Stimulated activated CD8-positive, alpha-beta memory T cell treated with anti-CD3 and anti-CD28 coated beads, Interleukin-2, amount 100 ng/mL, for 1 hour (primary cell): ENCODE results near the gene SLC47A2.

Experiments
- DNase-seq, 2 donors: peaks; one replicate each; pipeline ENCODE4 v3.0.0-alpha.2; 2020; ENCODE audit warnings: low read depth in 2 of 2

Gene SLC47A2

DNA sequence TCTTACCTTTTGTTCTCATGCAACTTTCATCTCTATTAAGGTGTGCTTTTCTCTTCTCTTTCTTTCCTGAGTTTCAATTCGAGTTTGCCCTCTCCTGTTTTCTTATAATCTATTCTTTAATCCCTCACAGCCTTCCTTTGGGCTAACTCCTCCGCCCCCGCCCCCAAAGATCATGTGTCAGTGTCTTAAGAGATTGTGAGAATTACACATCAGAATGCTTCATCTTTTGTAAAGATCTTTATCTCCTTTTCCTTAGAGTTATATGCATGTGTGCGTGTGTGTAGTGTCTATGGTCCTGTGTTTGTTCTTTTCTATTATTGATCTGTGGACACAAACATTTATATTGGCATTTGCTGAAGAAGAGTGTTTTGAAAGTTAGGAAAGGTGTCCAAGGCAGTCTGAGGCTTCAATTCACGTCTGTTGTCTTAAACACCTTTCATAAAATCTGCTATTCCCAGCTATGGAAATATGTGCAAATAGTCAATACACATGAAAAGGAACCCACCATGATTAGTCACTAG, 74.0 kb downstream of the SLC47A2 start:
- no peak for DNase-seq

DNA sequence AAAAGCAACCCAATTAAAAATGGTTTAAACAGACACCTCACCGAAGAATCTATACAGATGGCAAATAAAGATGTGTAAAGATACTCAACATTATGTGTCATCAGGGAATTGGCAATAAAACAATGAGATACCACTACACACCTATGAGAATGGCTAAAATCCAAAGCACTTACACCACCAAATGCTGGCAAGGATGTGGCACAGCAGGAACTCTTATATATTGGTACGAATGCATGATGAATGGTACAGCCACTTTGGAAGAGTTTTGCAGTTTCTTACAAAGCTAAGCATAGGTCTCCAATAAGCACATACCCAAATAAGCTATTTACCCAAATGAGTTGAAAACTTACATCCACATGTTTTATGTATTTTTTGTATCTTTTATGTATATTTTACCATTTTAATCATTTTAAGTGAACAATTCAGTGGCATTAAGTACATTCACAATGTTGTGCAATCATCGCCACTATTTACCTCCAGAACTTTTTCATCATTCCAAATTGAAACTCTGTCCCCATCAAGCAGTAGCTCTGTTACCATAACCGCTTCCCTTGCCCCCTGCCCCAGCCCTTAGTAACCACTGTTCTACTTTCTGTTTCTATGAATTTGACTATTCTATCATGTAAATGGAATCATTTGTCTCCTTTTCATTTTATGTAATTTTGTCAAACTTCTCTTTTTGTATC, 74.6 kb downstream of the SLC47A2 start:
- DNase-seq: no peak

DNA sequence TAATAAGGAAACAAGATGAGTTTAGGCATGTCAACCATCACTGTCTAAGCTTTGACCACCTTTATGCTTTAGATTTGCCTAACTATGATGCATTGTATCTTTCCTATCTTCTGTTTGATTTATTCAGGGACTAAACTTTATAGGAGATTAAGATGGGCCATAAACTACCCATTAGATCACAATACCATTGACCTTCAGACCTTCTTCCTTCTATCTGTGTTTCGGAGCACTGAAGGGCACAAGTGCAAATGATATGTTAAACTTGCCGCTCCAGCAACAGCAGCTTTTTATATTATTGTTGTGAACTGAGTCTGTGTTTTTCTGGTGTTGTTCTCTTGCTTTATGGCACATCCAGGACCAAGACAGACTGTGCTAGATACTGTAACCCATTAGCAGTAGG, 84.5 kb downstream of the SLC47A2 start:
- DNase-seq: no peak

DNA sequence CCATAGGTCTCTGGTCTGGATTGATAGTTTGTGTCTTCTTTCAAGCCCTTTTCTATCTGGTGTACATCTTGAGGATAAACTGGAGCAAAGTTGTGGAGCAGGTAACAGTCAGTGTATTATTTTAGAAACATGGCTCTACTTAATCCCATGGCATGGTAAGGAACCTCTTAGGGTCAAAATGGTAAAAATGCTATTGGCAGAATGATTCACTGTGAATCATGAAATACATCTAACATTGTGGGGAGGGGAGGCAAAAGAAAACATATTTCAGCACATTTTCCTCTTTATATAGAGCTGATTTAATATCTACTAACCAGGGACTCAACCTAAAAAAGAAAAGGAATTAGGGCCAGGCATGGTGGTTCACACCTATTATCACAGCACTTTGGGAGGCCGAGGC, 85.7 kb downstream of the SLC47A2 start:
- no peak for DNase-seq

DNA sequence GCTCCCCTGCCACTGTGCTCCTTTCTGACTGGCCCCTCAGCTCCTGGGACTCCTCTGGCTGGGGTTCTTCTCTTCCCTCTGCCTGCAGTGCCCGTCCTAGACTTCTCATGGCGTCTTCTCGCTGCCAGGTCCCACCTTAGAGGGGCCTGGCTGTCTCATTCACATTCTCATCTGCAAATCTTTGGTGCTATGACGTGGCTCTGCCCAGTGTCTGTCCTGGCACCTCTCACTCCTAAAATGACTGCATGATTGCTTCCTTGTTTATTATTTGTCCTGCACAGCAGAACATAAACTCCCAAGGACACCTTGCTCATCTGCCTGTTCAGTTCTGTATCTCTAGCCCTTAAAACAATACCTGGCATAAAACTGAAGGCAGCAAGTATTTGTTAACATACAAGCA, 86.3 kb downstream of the SLC47A2 start:
- DNase-seq: no peak

DNA sequence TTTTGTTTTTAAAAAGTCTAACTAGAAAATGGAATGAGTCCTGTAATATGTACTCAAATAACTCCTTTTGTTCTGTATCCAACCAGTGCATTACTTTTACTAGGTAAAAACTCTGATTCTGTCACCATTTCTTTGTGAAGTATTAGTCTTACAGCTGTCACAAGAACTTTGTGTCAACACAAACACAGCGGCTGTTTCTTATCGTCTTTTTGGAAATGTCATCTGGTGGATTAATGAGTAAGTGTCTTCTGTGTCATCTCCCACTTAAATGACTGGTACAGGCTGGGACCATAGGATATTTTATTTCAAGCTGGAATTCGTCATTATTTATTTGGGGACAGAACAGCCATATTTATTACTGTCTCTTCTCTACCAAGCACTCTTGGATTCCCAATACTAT, 86.9 kb downstream of the SLC47A2 start:
- DNase-seq: no peak
